Body of pancreas (tissue), 4 donors: ENCODE measurements around the gene RNF224. TPM values are rescaled to one million over a fixed set of nuclear protein-coding genes. Genes with fewer than 3 reads are reported as not detected.

Source experiments
- ATAC-seq: fragments of 150-250 bp; one replicate; pipeline ENCODE4 v1.9.1; 2016
- DNase-seq, 4 donors: peaks; one replicate each; pipeline ENCODE4 v3.0.0-alpha.2; 2019
- H3K27ac ChIP-seq, 4 donors: fragments of 200-600 bp; sonication (generic); 1 replicate in 3 of 4; 2 replicates in 1 of 4; pipeline versions ENCODE4 v1.5.1 to v1.6.1; 2016 to 2019; ENCODE audit warnings: mild to moderate bottlenecking in 1 of 4, mixed read lengths in 1 of 4, moderate library complexity in 1 of 4
- H3K27me3 ChIP-seq, 2 donors: fragments of 200-600 bp; sonication (generic); one replicate each; pipeline ENCODE4 v1.6.0; 2016; ENCODE audit warnings: mild to moderate bottlenecking in 1 of 2
- H3K36me3 ChIP-seq, 2 donors: fragments of 200-600 bp; sonication (generic); replicated peaks in 1 of 2; 2 replicates each; pipeline ENCODE4 v1.5.1; 2016; ENCODE audit warnings: low read depth in 2 of 2; ENCODE audit not compliant: insufficient read depth in 1 of 2
- H3K4me1 ChIP-seq: fragments of 200-600 bp; sonication (generic); one replicate; pipeline ENCODE4 v1.6.0; 2016
- H3K4me3 ChIP-seq, 2 donors: fragments of 200-600 bp; sonication (generic); 1 replicate in 1 of 2; 2 replicates in 1 of 2; pipeline ENCODE4 v1.5.1; 2016 to 2019
- H3K9me3 ChIP-seq, 3 donors: fragments of 200-600 bp; sonication (generic); 1 replicate in 2 of 3; 2 replicates in 1 of 3; pipeline ENCODE4 v1.5.1; 2016
- CTCF ChIP-seq, 7 experiments: fragments of 450-650 bp in 4 of 7; fragments of 200-600 bp in 3 of 7; sonication (generic) in 3 of 7; IDR thresholded peaks; one replicate each; pipeline ENCODE4 v1.5.1; 2016 to 2019; ENCODE audit warnings: antibody characterized with exemption in 7 of 7
- POLR2A ChIP-seq, 3 donors: fragments of 450-650 bp; IDR thresholded peaks; one replicate each; pipeline ENCODE4 v1.6.1; 2016; ENCODE audit warnings: antibody characterized with exemption in 3 of 3, mild to moderate bottlenecking in 2 of 3
- WGBS, 2 donors: methylation state at CpG; one replicate each; pipeline ENCODE4 v1.1.5; 2017; 5-methylcytosine and 5-hydroxymethylcytosine counted together
- intact Hi-C: fragments of 100-400 bp; cut with DNase I; formaldehyde crosslinking; loops from one replicate; pipeline ENCODE4 v1.15.1; 2023
- total RNA-seq, 2 donors: library from RNA; depleted of rRNA; stranded (reverse); fragments of >200 nt; gene quantifications; one replicate each; pipeline ENCODE4 v1.1.0, GENCODE V29; 2016

RNF224 gene
- total RNA-seq, 2 donors from 2014 or later = 0.26 TPM; not detected in 1

DNA sequence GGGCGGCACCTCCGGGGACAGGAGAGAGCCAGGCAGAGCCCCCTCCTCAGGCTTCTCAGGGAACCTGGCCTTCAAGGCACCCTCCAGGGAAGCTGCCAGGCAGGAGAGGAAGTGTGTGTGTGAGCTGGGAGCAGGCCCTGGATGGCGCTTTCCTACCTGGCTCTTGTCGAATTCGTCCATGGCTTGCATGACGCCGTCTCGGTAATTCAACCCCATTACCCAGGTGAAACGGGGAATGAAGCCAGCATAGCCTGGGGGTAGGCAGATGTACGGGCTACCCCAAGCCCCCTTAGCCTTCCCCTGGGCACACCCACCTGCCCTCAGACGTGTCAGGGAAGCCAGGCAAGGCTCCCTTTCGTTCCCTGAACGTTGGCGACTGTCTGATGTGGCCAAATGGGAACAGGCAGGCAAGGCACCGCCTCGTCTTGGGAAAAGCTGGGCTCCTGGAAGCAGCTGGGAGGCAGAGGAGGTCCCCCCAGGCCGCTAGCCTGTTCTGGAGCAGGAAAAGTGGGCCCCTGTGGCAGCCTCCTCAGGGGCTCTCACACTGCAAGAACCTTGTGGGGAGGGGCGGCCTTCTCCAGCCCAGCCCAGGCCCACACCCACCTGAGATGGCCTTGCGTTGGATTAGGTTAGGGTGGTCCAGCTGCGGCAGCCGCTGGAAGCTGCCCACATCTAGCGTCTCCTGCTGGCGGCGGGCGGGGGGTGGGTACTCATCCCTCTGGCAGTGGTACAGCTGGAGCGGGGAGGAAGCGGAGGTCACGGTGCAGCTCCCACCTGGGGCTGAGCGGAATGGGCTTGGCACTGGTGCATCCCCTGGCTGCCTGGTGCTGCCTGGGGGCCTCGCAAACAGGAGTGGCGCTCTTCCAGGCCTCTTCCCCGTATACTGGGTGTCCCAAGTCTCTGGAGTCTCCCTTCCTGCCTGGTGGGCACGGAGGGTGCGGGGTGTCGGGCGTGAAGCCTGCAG, 17.5 kb downstream of the RNF224 start:
- Histone ChIP-seq H3K4me1 (peaks cover 33% of the 10 kb centered on the region), H3K9me3 (no peaks in the 10 kb centered on the region), H3K4me3 (no peak overlapping the region), H3K36me3 (no peaks in the 10 kb centered on the region), H3K27me3 (no peaks in the 10 kb centered on the region), H3K27ac (peak overlapping the region in 3 of 4 donors; percentile 6 to 90 (median 26))
- DNase-seq = peak in 1 of 4 donors; percentile 36
- TF ChIP-seq POLR2A (IDR thresholded peaks at IDR 0.05) (peak in 2 of 3 donors; percentile 4 to 7), CTCF (IDR thresholded peaks at IDR 0.05) (no peak)
- intact Hi-C loops = no loop called here
- 64 to 77% methylated on average over 6 to 35 of the region's 36 CpGs for WGBS, 2 donors
- no peak for ATAC-seq

DNA sequence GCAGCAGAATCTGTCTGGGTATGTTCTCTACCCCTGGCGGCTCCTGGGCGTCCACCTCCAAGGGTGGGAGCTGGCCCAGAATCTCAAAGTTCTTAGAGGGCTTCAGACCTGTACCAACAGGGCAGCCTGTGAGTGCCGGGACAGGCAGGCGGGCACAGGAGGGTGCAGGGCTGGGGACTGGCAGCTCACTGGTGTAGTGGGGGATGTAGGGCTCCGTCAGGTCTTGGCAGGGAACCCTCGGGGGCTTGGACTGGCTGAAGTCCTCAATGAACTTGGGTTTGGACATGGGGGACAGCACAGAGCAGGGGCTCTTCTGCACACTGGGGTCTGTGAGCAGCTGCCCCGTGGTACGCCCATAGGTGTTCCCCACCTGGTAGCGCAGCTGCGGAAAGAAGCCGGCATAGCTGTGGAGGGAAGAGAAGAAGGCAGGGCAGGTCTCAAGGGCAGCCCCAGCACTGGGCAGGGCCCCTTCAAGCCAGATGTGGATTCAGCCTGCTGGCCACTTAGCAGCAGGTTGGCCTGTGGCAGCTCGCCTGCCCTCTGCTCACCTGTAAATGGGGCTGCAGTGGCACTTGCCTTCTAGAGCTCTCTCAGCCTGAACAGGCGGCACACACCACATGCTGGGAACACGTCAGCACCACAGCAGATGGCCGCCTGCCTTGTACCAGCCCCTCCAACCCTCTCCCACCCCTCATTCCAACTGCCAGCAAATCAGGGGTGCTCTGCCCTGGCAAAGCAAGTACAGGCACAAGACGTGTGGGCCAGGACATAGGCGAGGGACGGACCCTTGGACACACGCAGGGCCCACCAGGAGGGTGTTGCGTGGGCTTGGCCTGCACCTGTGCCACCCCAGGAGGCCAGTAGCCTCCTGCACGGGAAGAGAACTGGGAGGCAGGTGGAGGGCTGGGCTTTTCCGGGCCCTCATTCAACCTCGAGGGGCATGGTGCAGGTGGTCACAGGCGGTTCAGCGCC, 18.4 kb downstream of the RNF224 start:
- no peak for ATAC-seq
- DNase-seq = no peak

DNA sequence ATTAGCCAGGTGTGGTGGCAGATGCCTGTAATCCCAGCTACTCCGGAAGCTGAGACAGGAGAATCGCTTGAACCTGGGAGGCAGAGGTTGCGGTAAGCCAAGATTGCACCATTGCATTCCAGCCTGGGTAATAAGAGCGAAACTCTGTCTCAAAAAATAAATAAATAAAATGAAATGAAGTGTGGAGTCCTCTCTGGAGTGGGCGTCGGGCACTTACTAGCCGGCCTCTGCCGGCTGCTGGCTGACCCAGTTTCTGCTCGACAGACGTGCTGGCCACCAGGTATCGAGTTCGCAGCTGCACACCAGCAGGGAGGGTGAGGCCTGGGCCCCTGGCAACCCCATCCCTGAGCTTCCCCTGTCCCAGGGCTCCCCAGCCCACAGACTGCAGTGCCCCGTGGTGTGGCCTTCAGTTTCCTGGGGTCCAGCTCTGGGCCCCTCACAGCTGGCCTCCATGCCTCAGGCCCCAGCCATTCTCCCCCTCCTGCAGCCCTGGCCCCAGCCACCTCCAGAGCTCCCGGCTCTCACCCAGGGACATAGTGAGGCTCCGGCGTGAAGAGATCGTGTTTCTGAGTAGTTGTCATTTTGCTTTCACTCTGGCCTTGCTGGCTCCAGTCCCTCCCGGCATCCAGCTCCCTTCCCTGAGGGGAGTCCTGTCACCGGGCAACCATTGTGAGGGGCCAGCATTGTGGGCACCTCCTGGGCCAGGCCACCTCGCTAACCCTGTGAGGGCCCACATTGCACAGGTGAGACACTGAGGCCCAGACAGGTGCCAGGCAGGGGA, 20.0 kb downstream of the RNF224 start:
- Histone ChIP-seq H3K9me3 (no peaks in the 10 kb centered on the region), H3K36me3 (no peaks in the 10 kb centered on the region), H3K4me1 (peaks cover 43% of the 10 kb centered on the region), H3K4me3 (no peak overlapping the region), H3K27ac (no peak overlapping the region), H3K27me3 (no peaks in the 10 kb centered on the region)
- 73 to 75% methylated on average over 19 to 20 of the region's 20 CpGs for whole genome bisulfite sequencing, 2 donors
- DNase-seq = no peak
- no peak for ATAC-seq
- intact Hi-C loops = no loop called here
- TF ChIP-seq POLR2A (IDR thresholded peaks at IDR 0.05) (no peak), CTCF (IDR thresholded peaks at IDR 0.05) (no peak)

More for the DNA sequence above, 18.4 kb downstream of the RNF224 start:
- Histone ChIP-seq H3K27me3 (no peaks in the 10 kb centered on the region), H3K4me1 (peaks cover 43% of the 10 kb centered on the region), H3K27ac (no peak overlapping the region), H3K36me3 (no peaks in the 10 kb centered on the region), H3K4me3 (no peak overlapping the region), H3K9me3 (no peaks in the 10 kb centered on the region)
- WGBS, 2 donors = 90% methylated on average over 12 to 25 of the region's 25 CpGs
- intact Hi-C loops = no loop called here
- no peak for TF ChIP-seq POLR2A (IDR thresholded peaks at IDR 0.05)
- no peak for TF ChIP-seq CTCF (IDR thresholded peaks at IDR 0.05)

DNA sequence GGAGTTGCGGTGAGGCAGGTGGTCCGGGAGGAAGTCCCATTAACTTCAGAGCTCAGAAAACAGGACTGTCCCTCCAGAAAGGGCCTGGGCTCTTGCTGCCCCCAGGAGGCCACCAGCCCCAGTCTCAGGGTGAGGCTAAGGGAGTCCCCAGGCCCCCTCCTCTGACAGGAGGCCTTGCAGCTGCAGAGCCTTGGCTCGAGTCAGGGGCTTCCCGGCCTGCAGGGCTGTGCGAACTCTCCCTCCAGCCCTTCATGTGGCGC, 20.5 kb downstream of the RNF224 start:
- H3K4me1 ChIP-seq = peaks cover 38% of the 10 kb centered on the region
- no peak overlapping the region for H3K4me3 ChIP-seq
- WGBS, 2 donors = 91 to 94% methylated on average over 6 of the region's 6 CpGs
- ATAC-seq = no peak
- H3K9me3 ChIP-seq = no peaks in the 10 kb centered on the region
- no peak for DNase-seq
- H3K27me3 ChIP-seq = no peaks in the 10 kb centered on the region
- TF ChIP-seq CTCF (IDR thresholded peaks at IDR 0.05) = no peak
- no peak for TF ChIP-seq POLR2A (IDR thresholded peaks at IDR 0.05)
- no peaks in the 10 kb centered on the region for H3K36me3 ChIP-seq
- intact Hi-C loops = no loop called here
- no peak overlapping the region for H3K27ac ChIP-seq
